GM12878 (cell line): ENCODE results near the gene JMJD7. TPM values are rescaled to one million over a fixed set of nuclear protein-coding genes. Genes with fewer than 3 reads are reported as not detected.
A peak's percentile ranks its signal among the peaks of the same experiment; 100 is the strongest.

Experiments
- BRCA1 ChIP-seq: IDR thresholded peaks from 2 replicates; pipeline ENCODE4 v1.6.1; 2011; ENCODE audit warnings: low read depth, low read length, improper control_type of control experiment
- CBX5 ChIP-seq: sonication (generic); IDR thresholded peaks from 2 replicates; pipeline ENCODE4 v1.6.1; 2016; ENCODE audit warnings: low read depth, moderate library complexity, mild to moderate bottlenecking, inconsistent platforms
- EED ChIP-seq: sonication (generic); IDR thresholded peaks from 2 replicates; pipeline ENCODE4 v1.6.1; 2016; ENCODE audit warnings: antibody characterized with exemption, low read depth
- ELK1 ChIP-seq: IDR thresholded peaks from 2 replicates; pipeline ENCODE4 v1.6.1; 2012; ENCODE audit warnings: low read depth, low read length, improper control_type of control experiment
- HCFC1 ChIP-seq: fragments of 150-350 bp; IDR thresholded peaks from 2 replicates; pipeline ENCODE4 v1.6.1; 2014; ENCODE audit warnings: low read length
- HDGF ChIP-seq: fragments of 450-650 bp; IDR thresholded peaks from 2 replicates; pipeline ENCODE4 v1.6.1; 2016; ENCODE audit warnings: antibody characterized with exemption
- IKZF1 ChIP-seq: fragments of 450-650 bp; conservative IDR thresholded peaks from 2 replicates; pipeline ENCODE4 v1.6.1; 2017; ENCODE audit warnings: antibody characterized with exemption, mild to moderate bottlenecking
- IRF3 ChIP-seq: fragments of 450-650 bp; IDR thresholded peaks from 2 replicates; pipeline ENCODE4 v1.6.1; 2014; ENCODE audit warnings: mild to moderate bottlenecking
- NR2F1 ChIP-seq: fragments of 450-650 bp; conservative IDR thresholded peaks from 2 replicates; pipeline ENCODE4 v1.6.1; 2017; ENCODE audit warnings: mild to moderate bottlenecking
- NRF1 ChIP-seq: conservative IDR thresholded peaks from 2 replicates; pipeline ENCODE4 v1.6.1; 2011; ENCODE audit warnings: mild to moderate bottlenecking, low read depth, low read length, improper control_type of control experiment
- PAX8 ChIP-seq: fragments of 450-650 bp; IDR thresholded peaks from 2 replicates; pipeline ENCODE4 v1.6.1; 2017; ENCODE audit warnings: mild to moderate bottlenecking, moderate library complexity
- PKNOX1 ChIP-seq: fragments of 450-650 bp; IDR thresholded peaks from 2 replicates; pipeline ENCODE4 v1.6.1; 2016; ENCODE audit warnings: mild to moderate bottlenecking
- POLR2AphosphoS2 ChIP-seq: IDR thresholded peaks from 2 replicates; pipeline ENCODE4 v1.6.1; 2011; ENCODE audit warnings: low read depth, mild to moderate bottlenecking, low read length, improper control_type of control experiment, moderate library complexity
- RUNX3 ChIP-seq: IDR thresholded peaks from 2 replicates; pipeline ENCODE4 v1.6.1; 2012; ENCODE audit warnings: low read length, inconsistent platforms
- SMC3 ChIP-seq: IDR thresholded peaks from 2 replicates; pipeline ENCODE4 v1.6.1; 2011; ENCODE audit warnings: low read length, improper control_type of control experiment, borderline replicate concordance
- SREBF1 ChIP-seq: IDR thresholded peaks from 2 replicates; pipeline ENCODE4 v1.6.1; 2012; ENCODE audit warnings: mild to moderate bottlenecking, low read length
- TCF3 ChIP-seq: IDR thresholded peaks from 2 replicates; pipeline ENCODE4 v1.6.1; 2012; ENCODE audit warnings: low read depth, mild to moderate bottlenecking, low read length, borderline replicate concordance; ENCODE audit not compliant: insufficient read depth
- TCF7 ChIP-seq: IDR thresholded peaks from 2 replicates; pipeline ENCODE4 v1.6.1; 2014; ENCODE audit warnings: antibody characterized with exemption, borderline replicate concordance
- ZBTB33 ChIP-seq: fragments of 450-650 bp; IDR thresholded peaks from 2 replicates; pipeline ENCODE4 v1.6.1; 2017; ENCODE audit warnings: mild to moderate bottlenecking
- ZBTB40 ChIP-seq: fragments of 450-650 bp; IDR thresholded peaks from 2 replicates; pipeline ENCODE4 v1.6.1; 2016; ENCODE audit warnings: mild to moderate bottlenecking, moderate library complexity, borderline replicate concordance
- ZNF274 ChIP-seq: IDR thresholded peaks from one replicate; pipeline ENCODE4 v1.8.0; 2011; ENCODE audit not compliant: insufficient read length, insufficient read depth
- ZNF384 ChIP-seq: IDR thresholded peaks from 2 replicates; pipeline ENCODE4 v1.6.1; 2012; ENCODE audit warnings: low read depth, mild to moderate bottlenecking, low read length, improper control_type of control experiment, borderline replicate concordance
- polyA plus RNA-seq, 11 experiments: library from polyadenylated mRNA; depleted of rRNA in 4 of 11; unstranded in 6 of 11; stranded (reverse) in 5 of 11; fragments of >200 nt; fragmentation: Nextera tagmentation in 4 of 11; fragmentation: Illumina TruSeq in 1 of 11; extraction: Ambion mirVana in 4 of 11; extraction: Trizol in 1 of 11; gene quantifications; 1 replicate in 1 of 11; 2 replicates in 10 of 11; pipeline versions ENCODE4 v1.2.1 to v1.2.3, GENCODE V29; 2011 to 2016; ENCODE audit warnings: inconsistent platforms in 2 of 11, missing spikeins in 2 of 11, low read depth in 1 of 11
- total RNA-seq, 4 experiments: library from RNA; depleted of rRNA in 3 of 4; stranded (reverse); fragments of >200 nt in 3 of 4; fragmentation: Illumina TruSeq in 1 of 4; extraction: Trizol in 1 of 4; gene quantifications; 2 replicates each; pipeline versions ENCODE4 v1.2.1 to v1.2.3, GENCODE V29; 2013 to 2021

JMJD7 gene
- total and polyA plus RNA-seq, 10 of the 15 experiments (the other 5 are each of a cell fraction or from before 2014, with no cell fraction given), result 0.79 to 12.2 (median 6.5) TPM

GRCh38 chr15:41827880-41828806 lies at the start of gene JMJD7 (continued):
- TF ChIP-seq EED, result peak; percentile 63; the same call in 1 of the 2 replicates
- no peak for TF ChIP-seq TCF7
- TF ChIP-seq SMC3, result no peak
- TF ChIP-seq ZNF384, result no peak
- TF ChIP-seq TCF3, result no peak
- no peak for TF ChIP-seq HDGF
- no peak for TF ChIP-seq NRF1
- no peak for TF ChIP-seq ELK1
- peak; percentile 66; the same call in 1 of the 2 replicates for TF ChIP-seq POLR2AphosphoS2
- TF ChIP-seq ZBTB33, result no peak
- no peak for TF ChIP-seq IRF3
- no peak for TF ChIP-seq ZNF274
- no peak for TF ChIP-seq SREBF1
- no peak for TF ChIP-seq RUNX3
- TF ChIP-seq BRCA1, result no peak
- no peak for TF ChIP-seq CBX5
- 0 out of 2 replicates have a peak, but pooled peaks have one; percentile 27 for TF ChIP-seq ZBTB40
- TF ChIP-seq NR2F1, result no peak
- TF ChIP-seq PAX8, result no peak
- no peak for TF ChIP-seq PKNOX1
- peak; percentile 91 for TF ChIP-seq IKZF1
- no peak; the same call in 1 of the 2 replicates for TF ChIP-seq HCFC1
